LNCAP (cell line): ENCODE data around the gene OR52R1.

Experiments used
- TF ChIP-seq, protein P1 (sequence below): fragments of 450-650 bp; IDR thresholded peaks from 2 replicates; pipeline ENCODE4 v1.5.1; 2017; ENCODE audit warnings: mild to moderate bottlenecking

OR52R1 gene

DNA sequence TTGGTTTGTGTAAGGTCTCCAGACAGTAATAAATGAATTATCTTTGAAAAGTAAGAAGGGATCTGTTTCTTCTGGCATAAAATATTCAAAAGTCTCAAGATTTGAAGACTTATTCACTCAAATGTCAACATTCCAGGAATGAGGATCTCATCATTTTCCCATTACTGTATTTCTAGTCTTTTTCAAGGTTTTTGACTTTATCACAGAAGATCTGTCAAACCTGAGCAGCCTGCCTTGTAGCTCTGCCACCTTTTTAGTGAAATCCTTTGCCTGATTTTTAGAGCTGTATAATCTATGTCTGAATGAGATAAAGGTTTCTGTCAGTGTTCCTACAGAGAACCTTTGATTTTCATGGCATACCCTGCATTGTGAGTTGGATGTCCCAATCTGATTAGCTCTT is 21.0 kb upstream of the OR52R1 start:
- TF ChIP-seq, protein P1, sequence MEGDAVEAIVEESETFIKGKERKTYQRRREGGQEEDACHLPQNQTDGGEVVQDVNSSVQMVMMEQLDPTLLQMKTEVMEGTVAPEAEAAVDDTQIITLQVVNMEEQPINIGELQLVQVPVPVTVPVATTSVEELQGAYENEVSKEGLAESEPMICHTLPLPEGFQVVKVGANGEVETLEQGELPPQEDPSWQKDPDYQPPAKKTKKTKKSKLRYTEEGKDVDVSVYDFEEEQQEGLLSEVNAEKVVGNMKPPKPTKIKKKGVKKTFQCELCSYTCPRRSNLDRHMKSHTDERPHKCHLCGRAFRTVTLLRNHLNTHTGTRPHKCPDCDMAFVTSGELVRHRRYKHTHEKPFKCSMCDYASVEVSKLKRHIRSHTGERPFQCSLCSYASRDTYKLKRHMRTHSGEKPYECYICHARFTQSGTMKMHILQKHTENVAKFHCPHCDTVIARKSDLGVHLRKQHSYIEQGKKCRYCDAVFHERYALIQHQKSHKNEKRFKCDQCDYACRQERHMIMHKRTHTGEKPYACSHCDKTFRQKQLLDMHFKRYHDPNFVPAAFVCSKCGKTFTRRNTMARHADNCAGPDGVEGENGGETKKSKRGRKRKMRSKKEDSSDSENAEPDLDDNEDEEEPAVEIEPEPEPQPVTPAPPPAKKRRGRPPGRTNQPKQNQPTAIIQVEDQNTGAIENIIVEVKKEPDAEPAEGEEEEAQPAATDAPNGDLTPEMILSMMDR = no peak

GRCh38 chr11:4821021-4821420 is 16.8 kb upstream of the OR52R1 start, which contains the start of gene OR51F2:
Gene OR51F2, plus strand, starts transcription at chr11:4821321. Its CDS starts 101 bp downstream, at chr11:4821422.
- TF ChIP-seq, protein P1 = no peak

GRCh38 chr11:4809246-4809645 is 5.1 kb upstream of the OR52R1 start:
- TF ChIP-seq, protein P1 = no peak

- TF ChIP-seq, protein P1 = no peak
Measured at GRCh38 chr11:4808476-4808875, 4.3 kb upstream of the OR52R1 start.

- TF ChIP-seq, protein P1 = no peak
Measured at GRCh38 chr11:4798427-4799183, 5.6 kb downstream of the OR52R1 start.

DNA sequence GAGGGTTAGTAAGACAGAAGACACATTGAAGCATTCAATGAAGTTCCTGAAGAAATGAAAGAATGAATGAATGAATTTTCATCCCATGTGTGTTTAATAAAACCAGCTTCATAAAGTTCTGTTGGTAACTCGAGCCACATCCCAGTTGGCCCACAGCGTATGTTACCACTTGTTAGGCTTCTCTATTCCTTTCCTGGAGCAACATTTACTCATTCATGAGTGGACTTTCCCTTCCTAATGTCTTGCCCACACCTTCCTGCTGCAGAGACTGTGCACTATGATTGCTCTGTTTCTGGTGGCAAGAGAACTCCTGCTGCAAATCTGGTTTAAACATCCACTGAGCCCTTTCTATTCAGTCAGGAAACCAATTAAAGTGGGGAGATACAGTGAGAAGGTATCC is 7.0 kb downstream of the OR52R1 start:
- TF ChIP-seq, protein P1 = no peak

DNA sequence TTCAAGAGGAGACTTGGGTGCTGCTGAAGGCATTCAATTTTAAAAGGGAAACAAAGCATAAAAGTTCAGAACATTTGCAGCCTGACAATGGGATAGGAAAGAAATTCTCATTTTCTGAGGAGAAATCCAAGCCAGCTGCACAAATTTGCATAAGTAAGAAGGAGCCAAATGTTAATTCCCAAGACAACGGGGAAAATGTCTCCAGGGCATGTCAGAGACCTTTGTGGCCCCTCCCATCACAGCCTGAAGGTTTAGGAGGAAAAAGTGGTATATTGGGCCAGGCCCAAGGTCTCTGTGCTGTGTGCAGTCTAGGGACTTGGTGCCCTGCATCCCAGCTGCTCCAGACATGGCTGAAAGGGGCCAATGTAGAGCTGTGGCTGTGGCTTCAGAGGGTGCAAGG is 21.7 kb downstream of the OR52R1 start:
- TF ChIP-seq, protein P1 = no peak
